Subcutaneous abdominal adipose tissue (tissue), 5 donors: ENCODE results near the gene ZBTB47.

Experiments used
- H3K27ac ChIP-seq: one replicate; pipeline ENCODE4 v1.7.0; 2013; ENCODE audit warnings: low read depth, mild to moderate bottlenecking, inconsistent platforms, low read length, moderate library complexity
- H3K27me3 ChIP-seq, 5 donors: one replicate each; pipeline ENCODE4 v1.7.0; 2013; ENCODE audit warnings: low read length in 5 of 5, inconsistent platforms in 1 of 5; ENCODE audit not compliant: control insufficient read depth in 5 of 5, insufficient read depth in 4 of 5
- H3K36me3 ChIP-seq, 5 donors: one replicate each; pipeline ENCODE4 v1.7.0; 2013; ENCODE audit warnings: low read length in 5 of 5; ENCODE audit not compliant: control insufficient read depth in 5 of 5, insufficient read depth in 5 of 5
- H3K4me1 ChIP-seq, 5 donors: one replicate each; pipeline ENCODE4 v1.7.0; 2013; ENCODE audit warnings: low read length in 5 of 5, mild to moderate bottlenecking in 3 of 5, moderate library complexity in 1 of 5; ENCODE audit not compliant: control insufficient read depth in 5 of 5, insufficient read depth in 5 of 5
- H3K4me3 ChIP-seq, 5 donors: one replicate each; pipeline ENCODE4 v1.7.0; 2013; ENCODE audit warnings: low read length in 5 of 5, low read depth in 1 of 5
- H3K9ac ChIP-seq, 5 donors: one replicate each; pipeline ENCODE4 v1.7.0; 2013; ENCODE audit warnings: low read length in 5 of 5, mild to moderate bottlenecking in 4 of 5, moderate library complexity in 3 of 5
- H3K9me3 ChIP-seq, 5 donors: one replicate each; pipeline ENCODE4 v1.7.0; 2013; ENCODE audit warnings: low read length in 5 of 5; ENCODE audit not compliant: control insufficient read depth in 5 of 5
- donor health status: healthy.
- donor health status: healthy.
- donor health status: healthy.
- donor health status: healthy.
- donor health status: healthy.

Gene ZBTB47

DNA sequence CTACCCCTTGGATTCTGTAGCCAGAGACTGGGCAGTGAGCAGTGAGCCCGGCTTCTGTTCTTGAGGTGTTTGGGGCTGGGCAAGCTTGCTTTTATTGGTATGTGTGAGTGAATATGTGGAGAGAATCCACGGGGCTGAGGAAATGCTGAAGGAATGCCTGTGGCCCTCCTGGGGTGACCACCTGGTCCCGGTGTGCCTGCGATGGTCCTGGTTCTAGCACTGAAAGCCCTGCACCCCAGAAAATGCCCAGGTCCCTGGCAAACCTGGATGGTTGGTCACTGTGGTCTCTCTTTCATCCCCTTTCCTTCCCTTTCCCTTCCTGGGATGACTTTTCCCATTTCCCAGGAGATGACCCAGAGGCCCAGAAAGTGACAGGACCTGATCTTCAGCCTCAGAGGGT, 4.2 kb downstream of the ZBTB47 start:
- Histone ChIP-seq H3K4me3 (no peak overlapping the region), H3K9ac (no peak overlapping the region), H3K4me1 (peaks cover 6 to 34% (median 28%) of the 10 kb centered on the region in 5 donors), H3K27ac (no peak overlapping the region), H3K36me3 (peaks cover 0 to 28% (median 17%) of the 10 kb centered on the region in 5 donors), H3K27me3 (no peaks in the 10 kb centered on the region), H3K9me3 (no peaks in the 10 kb centered on the region)

DNA sequence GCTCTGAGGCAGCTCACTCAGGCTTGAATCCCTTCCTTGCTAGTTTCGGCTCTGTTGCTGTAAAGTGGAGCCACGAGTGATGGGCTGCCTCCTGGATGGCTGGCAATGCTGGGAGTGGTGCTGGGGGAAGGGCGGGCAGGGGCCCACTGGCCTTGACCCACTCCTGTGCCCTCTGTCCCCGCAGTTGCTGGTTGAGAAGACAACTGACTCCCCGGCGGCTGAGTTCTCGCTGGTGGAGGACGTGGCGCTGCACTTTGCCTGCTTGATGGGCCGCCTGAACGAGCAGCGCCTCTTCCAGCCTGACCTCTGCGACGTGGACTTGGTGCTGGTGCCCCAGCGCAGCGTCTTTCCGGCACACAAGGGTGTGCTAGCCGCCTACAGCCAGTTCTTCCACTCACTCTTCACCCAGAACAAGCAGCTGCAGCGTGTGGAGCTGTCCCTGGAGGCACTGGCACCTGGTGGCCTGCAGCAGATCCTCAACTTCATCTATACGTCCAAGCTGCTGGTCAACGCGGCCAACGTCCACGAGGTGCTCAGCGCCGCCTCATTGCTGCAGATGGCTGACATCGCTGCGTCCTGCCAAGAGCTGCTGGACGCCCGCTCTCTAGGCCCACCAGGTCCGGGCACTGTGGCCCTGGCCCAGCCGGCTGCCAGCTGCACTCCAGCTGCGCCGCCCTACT, 4.7 kb downstream of the ZBTB47 start:
- Histone ChIP-seq H3K9ac (no peak overlapping the region), H3K27me3 (no peaks in the 10 kb centered on the region), H3K27ac (no peak overlapping the region), H3K4me3 (no peak overlapping the region), H3K36me3 (peaks cover 0 to 28% (median 17%) of the 10 kb centered on the region in 5 donors), H3K9me3 (no peaks in the 10 kb centered on the region), H3K4me1 (peaks cover 6 to 28% (median 23%) of the 10 kb centered on the region in 5 donors)

DNA sequence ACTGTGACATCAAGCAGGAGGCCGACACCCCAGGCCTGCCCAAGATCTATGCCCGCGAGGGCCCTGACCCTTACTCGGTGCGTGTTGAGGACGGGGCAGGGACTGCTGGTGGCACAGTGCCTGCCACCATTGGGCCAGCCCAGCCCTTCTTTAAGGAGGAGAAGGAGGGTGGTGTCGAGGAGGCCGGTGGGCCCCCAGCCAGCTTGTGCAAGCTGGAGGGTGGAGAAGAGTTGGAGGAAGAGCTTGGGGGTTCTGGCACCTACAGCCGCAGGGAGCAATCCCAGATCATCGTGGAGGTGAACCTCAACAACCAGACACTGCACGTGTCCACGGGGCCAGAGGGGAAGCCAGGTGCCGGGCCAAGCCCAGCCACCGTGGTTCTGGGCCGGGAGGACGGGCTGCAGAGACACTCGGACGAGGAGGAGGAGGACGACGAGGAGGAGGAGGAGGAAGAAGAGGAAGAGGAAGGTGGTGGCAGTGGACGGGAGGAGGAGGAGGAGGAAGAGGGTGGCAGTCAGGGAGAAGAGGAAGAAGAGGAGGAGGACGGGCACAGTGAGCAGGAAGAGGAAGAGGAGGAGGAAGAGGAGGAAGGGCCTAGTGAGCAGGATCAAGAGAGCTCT, 5.4 kb downstream of the ZBTB47 start:
- Histone ChIP-seq H3K9me3 (no peaks in the 10 kb centered on the region), H3K27me3 (no peaks in the 10 kb centered on the region), H3K4me1 (peaks cover 4 to 22% (median 16%) of the 10 kb centered on the region in 5 donors), H3K36me3 (peaks cover 0 to 28% (median 17%) of the 10 kb centered on the region in 5 donors), H3K9ac (no peak overlapping the region), H3K4me3 (no peak overlapping the region), H3K27ac (no peak overlapping the region)

DNA sequence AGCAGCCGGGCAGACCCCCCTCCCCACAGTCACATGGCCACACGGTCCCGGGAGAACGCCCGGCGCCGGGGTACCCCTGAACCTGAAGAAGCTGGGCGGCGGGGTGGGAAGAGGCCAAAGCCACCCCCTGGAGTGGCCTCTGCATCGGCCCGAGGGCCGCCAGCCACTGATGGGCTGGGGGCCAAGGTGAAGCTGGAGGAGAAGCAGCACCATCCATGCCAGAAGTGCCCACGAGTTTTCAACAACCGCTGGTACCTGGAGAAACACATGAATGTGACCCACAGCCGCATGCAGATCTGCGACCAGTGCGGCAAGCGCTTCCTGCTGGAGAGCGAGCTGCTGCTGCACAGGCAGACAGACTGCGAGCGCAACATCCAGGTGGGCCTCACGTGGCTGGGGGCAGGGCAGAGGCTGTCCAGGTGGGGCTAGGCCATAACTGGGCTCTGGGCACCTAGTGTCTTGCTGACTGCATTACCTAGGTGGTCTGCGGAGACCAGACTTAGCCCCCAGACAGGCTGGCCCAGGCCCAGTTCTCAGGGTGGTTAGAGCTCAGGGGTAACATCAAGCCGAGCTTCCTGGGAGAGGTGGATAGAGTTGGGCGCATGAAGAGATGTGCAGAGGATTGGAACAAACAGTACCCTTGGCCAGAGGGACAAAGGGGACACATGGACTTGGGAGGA, 6.1 kb downstream of the ZBTB47 start:
- H3K4me3 ChIP-seq: no peak overlapping the region
- no peak overlapping the region for H3K27ac ChIP-seq
- H3K36me3 ChIP-seq: peaks cover 0 to 28% (median 17%) of the 10 kb centered on the region in 5 donors
- no peaks in the 10 kb centered on the region for H3K27me3 ChIP-seq
- no peak overlapping the region for H3K9ac ChIP-seq
- peaks cover 4 to 20% (median 16%) of the 10 kb centered on the region in 5 donors for H3K4me1 ChIP-seq
- H3K9me3 ChIP-seq: no peaks in the 10 kb centered on the region

DNA sequence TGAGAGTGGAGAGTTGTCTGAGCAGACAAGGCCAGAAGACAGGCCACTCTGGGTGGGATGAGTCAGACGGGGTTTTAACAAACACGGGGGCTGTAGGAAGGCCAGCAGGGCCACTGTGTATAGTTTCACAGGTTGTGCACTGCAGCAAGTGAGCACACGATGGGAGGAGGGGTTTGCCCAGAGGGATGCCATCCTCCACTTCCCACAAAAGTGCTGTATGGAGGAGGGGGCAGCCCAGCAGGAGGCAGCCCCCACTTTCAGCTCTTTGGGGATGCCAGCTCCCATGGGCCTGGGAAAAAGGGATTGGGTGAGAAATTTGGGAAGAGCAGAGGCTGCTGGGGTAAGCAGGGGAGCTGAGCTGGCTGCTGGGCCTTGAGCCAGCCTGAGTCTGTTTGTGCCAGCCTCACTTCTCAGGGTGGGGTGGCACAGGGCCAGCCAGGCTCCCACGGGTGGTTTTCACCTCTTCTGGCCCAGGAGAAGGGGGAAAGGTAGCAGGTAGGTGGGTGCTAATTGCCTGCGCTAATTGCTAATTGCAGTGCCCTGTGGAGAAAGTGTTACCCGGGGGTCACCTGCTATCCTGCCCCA, 6.7 kb downstream of the ZBTB47 start:
- Histone ChIP-seq H3K27ac (no peak overlapping the region), H3K4me3 (no peak overlapping the region), H3K9ac (no peak overlapping the region), H3K4me1 (peaks cover 3 to 13% (median 10%) of the 10 kb centered on the region in 5 donors), H3K27me3 (no peaks in the 10 kb centered on the region), H3K9me3 (no peaks in the 10 kb centered on the region), H3K36me3 (peaks cover 0 to 28% (median 17%) of the 10 kb centered on the region in 5 donors)

DNA sequence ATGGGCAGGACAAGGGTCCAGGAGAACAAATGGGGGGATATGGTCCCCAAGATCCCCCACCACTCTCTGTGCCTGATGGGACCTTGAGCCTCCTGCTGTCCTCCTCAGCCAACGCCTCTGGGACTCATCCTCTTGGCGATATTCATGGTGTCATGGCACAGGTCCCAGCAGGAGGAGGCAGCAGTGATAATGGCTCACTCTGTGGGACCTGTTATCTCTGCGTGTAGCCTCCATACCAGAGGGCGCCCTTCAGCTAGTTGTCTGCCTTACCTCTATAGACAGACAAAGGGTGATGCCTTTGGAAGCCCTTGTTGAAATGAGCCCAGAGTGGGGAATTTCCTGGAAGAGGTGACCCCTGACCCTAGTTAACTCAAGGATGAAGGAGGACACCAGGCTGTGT, 7.4 kb downstream of the ZBTB47 start:
- Histone ChIP-seq H3K27ac (no peak overlapping the region), H3K4me1 (peaks cover 0 to 7% (median 4%) of the 10 kb centered on the region in 5 donors)

DNA sequence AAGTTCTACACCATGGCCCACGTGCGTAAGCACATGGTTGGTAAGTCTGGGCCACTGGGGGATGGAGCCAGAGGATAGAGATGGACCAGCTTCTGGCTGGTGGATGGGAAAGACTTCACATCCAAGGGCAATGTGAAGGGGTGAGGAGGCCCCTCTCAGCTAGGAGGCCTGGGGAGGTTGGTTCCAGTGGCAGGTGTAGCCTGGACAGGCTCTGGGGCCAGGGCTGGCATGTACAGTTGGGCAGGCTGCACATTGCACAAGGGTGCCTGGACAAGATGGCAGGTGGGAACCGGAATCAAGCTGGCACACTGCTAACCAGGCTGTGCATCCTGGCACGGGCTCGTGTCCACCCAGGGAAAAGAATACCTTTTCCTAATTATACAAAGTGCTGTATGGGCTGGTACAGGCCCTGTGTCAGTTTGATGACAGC, 8.1 kb downstream of the ZBTB47 start:
- Histone ChIP-seq H3K36me3 (peaks cover 0 to 28% (median 17%) of the 10 kb centered on the region in 5 donors), H3K9ac (no peak overlapping the region), H3K4me1 (peaks cover 0 to 10% (median 6%) of the 10 kb centered on the region in 5 donors), H3K4me3 (no peak overlapping the region), H3K9me3 (no peaks in the 10 kb centered on the region), H3K27me3 (no peaks in the 10 kb centered on the region), H3K27ac (no peak overlapping the region)

More for the DNA sequence above, 7.4 kb downstream of the ZBTB47 start:
- no peaks in the 10 kb centered on the region for H3K9me3 ChIP-seq
- H3K9ac ChIP-seq: no peak overlapping the region
- no peak overlapping the region for H3K4me3 ChIP-seq
- no peaks in the 10 kb centered on the region for H3K27me3 ChIP-seq
- peaks cover 0 to 28% (median 17%) of the 10 kb centered on the region in 5 donors for H3K36me3 ChIP-seq

DNA sequence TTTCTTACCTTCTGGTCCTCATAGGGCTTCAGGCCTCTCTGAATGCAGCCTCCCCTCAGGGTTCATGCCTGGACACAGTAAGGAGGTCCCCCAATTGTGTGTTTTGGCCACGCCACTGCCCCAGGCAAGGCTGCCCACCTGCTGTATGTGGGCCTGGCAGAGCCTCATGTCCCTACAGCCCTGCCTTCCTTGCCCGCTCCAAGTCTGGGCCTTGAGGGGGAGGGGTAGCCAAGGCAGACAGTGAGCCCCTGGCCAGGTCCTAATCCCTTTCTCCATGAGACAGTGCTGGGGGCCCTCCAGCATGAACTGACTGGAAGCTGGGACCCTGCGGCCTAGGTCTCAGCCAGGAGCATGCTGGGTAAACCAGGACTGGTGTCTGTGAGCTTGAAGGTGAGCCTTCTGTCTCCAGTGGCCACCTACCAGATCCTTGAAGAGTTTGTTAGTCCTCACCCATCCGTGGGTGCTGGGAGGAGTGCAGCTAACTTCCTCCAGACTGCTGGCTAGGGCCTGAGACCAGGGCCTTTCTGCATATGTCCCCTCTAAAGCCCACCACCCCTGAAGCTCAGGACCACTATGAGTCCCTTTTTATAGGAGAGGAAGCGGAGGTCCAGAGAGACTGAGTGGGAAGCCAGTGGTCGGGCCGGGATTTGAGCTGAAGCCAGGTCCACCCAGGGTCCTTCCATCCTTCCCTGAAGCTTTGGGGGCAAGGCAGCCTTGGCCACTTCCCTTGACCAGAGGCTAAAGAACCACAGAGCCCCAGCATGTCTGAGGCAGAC, 8.7 kb downstream of the ZBTB47 start:
- no peak overlapping the region for H3K9ac ChIP-seq
- no peak overlapping the region for H3K4me3 ChIP-seq
- peaks cover 0 to 16% (median 9%) of the 10 kb centered on the region in 5 donors for H3K4me1 ChIP-seq
- peaks cover 0 to 28% (median 17%) of the 10 kb centered on the region in 5 donors for H3K36me3 ChIP-seq
- H3K9me3 ChIP-seq: no peaks in the 10 kb centered on the region
- H3K27me3 ChIP-seq: no peaks in the 10 kb centered on the region
- H3K27ac ChIP-seq: no peak overlapping the region

DNA sequence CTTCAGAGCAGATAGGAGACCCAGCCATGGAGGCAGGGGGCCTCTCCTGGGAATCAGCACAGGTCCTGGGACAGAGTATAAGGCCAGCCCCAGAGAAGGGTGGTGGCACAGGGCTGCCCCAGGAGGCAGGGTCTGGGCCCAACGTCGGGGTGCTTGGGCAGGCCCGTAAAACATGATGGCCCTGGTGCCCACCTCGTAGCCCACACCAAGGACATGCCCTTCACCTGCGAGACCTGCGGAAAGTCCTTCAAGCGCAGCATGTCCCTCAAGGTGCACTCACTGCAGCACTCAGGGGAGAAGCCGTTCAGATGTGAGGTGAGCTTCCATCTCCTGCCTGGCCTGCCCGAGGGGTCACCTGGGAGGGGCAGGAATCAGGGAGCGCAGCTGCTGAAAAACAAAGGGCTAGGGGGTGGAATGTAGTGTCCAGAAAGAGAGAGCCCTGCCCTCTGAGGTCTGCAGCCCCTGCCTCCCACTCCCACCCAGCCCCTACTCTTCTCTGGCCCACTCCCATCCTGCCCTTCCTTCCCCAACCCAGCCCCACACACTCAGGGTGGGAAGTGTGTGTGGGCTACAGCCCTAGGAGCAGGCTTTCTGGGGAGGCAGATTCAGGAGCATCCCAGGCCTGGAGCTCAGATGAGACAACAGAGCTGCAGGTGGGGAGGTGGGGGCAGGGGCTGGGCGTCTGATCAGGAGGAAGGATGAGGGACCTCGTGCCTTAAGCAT, 9.5 kb downstream of the ZBTB47 start:
- Histone ChIP-seq H3K36me3 (peaks cover 0 to 25% (median 16%) of the 10 kb centered on the region in 5 donors), H3K9ac (no peak overlapping the region), H3K4me3 (no peak overlapping the region), H3K9me3 (no peaks in the 10 kb centered on the region), H3K27ac (no peak overlapping the region), H3K27me3 (no peaks in the 10 kb centered on the region), H3K4me1 (peaks cover 0 to 20% (median 10%) of the 10 kb centered on the region in 5 donors)
